Motor neuron (in vitro differentiated cells): ENCODE data around the gene KLRF2. TPM values are rescaled to one million over a fixed set of nuclear protein-coding genes. Genes with fewer than 3 reads are reported as not detected.

Experiments
- total RNA-seq, 8 experiments: library from RNA; unstranded; fragments of 300-600 nt; gene quantifications; 2 replicates each; pipeline versions ENCODE4 v1.2.3 to v1.2.4, GENCODE V29; 2022

The KLRF2 gene
- total RNA-seq, 8 experiments from 2014 or later, result not detected

Other genes with a start within 250 kb of the KLRF2 start
- gene CLEC2D, start 211.8 kb upstream of the KLRF2 start, total RNA-seq, result 10 to 100 TPM in 2 of 8 experiments, 1 to 10 TPM in 6; 1.8 to 22.5 (median 2.8) TPM
- gene CLECL1, start 148.4 kb upstream of the KLRF2 start, total RNA-seq, result 1 to 10 TPM in 1 of 8 experiments, under 1 TPM in 4, not detected in 3; 0.27 to 2.1 (median 0.91) TPM
- gene CD69, start 120.6 kb upstream of the KLRF2 start, total RNA-seq, result 1 to 10 TPM in 2 of 8 experiments, under 1 TPM in 4, not detected in 2; 0.20 to 1.4 (median 0.86) TPM
- gene KLRF1, start 54.0 kb upstream of the KLRF2 start, total RNA-seq, result 1 to 10 TPM in 2 of 8 experiments, under 1 TPM in 3, not detected in 3; 0.11 to 3.5 (median 0.38) TPM
- gene CLEC2B, start 12.1 kb upstream of the KLRF2 start, total RNA-seq, result 10 to 100 TPM in 3 of 8 experiments, 1 to 10 TPM in 1, under 1 TPM in 2, not detected in 2; 0.05 to 91.0 (median 22.7) TPM
- gene CLEC2A, start 50.9 kb downstream of the KLRF2 start, total RNA-seq, result 10 to 100 TPM in 1 of 8 experiments, under 1 TPM in 2, not detected in 5; 0.38 to 36.7 (median 0.85) TPM
- gene CLEC12A, start 89.9 kb downstream of the KLRF2 start, total RNA-seq, result under 1 TPM in 3 of 8 experiments, not detected in 5; 0.20 to 0.71 (median 0.37) TPM
- gene CLEC1B, start 117.6 kb downstream of the KLRF2 start, total RNA-seq, result under 1 TPM in 1 of 8 experiments, not detected in 7; 0.31 TPM
- under 1 TPM in 4 of 8 experiments, not detected in 4; 0.05 to 0.28 (median 0.21) TPM for gene CLEC12B, start 129.1 kb downstream of the KLRF2 start, total RNA-seq
- under 1 TPM in 4 of 8 experiments, not detected in 4; 0.13 to 0.93 (median 0.39) TPM for gene CLEC9A, start 149.2 kb downstream of the KLRF2 start, total RNA-seq
- 10 to 100 TPM in 1 of 8 experiments, 1 to 10 TPM in 2, under 1 TPM in 4, not detected in 1; 0.18 to 24.9 (median 0.66) TPM for gene CLEC1A, start 217.5 kb downstream of the KLRF2 start, total RNA-seq
- 1 to 10 TPM in 1 of 8 experiments, under 1 TPM in 4, not detected in 3; 0.14 to 1.3 (median 0.63) TPM for gene CLEC7A, start 248.7 kb downstream of the KLRF2 start, total RNA-seq